SW 1271 (cell line): ENCODE measurements around the gene CYP2D6.

Experiments used
- DNase-seq, 2 experiments: peaks; one replicate each; lab custom pipeline; 2025; lab: John Stamatoyannopoulos, UW

Gene CYP2D6

DNA sequence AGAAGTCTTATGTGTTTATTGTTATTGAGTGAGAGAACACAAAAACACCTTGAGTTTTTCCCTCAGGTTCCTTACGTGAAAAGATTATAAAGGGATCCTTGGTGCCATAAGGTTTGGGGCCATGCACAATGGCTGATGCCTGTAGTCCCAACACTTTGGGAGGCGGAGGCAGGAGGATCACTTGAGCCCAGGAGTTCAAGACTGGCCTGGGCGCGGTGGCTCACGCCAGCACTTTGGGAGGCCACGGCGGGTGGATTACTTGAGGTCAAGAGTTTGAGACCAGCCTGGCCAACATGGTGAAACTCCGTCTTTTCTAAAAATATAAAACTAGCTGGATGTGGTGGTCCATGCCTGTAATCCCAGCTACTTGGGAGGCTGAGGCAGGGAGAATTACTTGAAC lies 45.7 kb downstream of the CYP2D6 start:
- no peak for DNase-seq

DNA sequence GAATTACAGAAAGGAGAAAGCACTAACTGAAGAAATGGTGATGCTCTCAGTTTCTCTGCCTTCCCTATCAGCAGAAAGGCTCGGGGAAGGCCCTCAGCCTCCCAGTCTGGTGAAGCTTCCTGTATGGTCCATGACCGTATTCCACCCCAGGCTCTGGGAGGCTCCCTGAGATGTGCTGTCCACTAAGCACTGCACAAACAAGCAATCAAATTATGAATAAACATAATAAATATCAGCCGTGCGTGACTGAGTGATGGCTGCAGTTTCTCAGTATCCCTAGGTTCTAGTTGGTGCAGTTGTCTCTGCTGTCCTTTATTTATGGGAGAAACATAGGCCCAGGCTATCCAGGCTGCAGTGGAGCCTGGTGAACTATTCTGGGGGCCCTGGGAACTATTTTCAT lies 47.5 kb downstream of the CYP2D6 start:
- no peak for DNase-seq

DNA sequence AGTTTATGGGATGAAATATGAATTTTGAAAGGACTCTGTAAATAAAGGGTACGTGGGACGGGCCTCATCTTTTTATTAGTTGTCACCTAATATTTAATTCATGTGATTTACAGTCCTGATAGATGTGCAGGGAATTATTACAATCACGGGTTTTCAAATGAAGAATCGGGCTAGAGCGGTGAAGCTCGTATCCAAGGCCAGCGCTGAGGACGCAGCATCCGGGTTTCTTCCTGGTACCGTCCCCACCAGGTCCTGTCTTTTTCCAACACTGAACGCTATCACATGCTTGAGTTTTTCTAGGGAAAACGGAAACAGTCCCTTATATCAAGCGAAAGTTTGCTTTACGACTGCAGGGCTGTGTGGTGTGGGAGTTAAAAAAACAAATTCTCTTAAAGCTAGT lies 50.3 kb downstream of the CYP2D6 start:
- DNase-seq = no peak

DNA sequence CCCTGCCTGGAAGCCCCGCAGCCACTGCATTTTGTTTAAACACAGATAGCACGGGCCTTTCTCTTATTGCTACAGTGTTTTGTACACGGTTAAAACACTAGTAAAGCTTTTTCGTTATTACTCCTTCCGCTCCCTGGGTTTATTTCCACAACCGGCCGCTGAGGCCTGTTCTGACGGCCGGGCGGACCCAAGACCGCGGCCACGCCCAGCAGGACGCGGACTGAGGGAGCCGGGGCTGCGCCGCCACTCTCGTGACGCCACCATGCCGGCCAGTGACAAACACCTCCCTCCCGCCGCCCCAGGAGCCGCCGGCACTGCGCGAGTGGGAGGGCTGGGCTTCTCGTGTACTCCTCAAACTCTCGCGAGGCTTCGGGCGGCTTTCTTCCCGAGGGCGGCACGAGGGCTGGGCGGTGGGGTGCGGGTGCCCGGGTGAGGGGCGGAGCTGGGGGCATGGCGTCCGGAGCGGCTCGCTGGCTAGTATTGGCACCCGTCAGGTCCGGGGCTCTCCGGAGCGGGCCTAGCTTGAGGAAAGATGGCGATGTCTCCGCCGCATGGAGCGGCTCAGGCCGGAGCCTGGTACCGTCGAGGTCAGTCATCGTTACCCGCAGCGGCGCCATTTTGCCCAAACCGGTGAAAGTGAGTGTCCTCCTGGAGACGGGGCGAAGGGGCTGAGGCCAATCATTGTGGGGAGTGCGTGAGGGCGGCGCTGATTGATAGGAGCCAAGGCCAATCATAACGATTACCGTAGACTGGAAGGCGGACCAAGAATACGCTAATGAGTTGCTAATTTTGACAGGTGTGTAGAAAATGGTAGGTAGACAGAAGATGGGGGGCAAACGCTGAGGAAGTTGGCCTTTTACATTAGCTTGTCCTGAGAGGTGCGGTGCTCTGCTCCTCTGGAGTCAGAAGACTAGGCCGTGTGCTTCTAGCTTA lies 51.0 kb downstream of the CYP2D6 start, which contains the start of gene SMDT1:
Gene SMDT1 (plus strand): TSS at position 382 of the 933 bp plus-strand sequence. CDS start 69 bp downstream, at position 451.
- DNase-seq = peak; percentile 75 to 94

DNA sequence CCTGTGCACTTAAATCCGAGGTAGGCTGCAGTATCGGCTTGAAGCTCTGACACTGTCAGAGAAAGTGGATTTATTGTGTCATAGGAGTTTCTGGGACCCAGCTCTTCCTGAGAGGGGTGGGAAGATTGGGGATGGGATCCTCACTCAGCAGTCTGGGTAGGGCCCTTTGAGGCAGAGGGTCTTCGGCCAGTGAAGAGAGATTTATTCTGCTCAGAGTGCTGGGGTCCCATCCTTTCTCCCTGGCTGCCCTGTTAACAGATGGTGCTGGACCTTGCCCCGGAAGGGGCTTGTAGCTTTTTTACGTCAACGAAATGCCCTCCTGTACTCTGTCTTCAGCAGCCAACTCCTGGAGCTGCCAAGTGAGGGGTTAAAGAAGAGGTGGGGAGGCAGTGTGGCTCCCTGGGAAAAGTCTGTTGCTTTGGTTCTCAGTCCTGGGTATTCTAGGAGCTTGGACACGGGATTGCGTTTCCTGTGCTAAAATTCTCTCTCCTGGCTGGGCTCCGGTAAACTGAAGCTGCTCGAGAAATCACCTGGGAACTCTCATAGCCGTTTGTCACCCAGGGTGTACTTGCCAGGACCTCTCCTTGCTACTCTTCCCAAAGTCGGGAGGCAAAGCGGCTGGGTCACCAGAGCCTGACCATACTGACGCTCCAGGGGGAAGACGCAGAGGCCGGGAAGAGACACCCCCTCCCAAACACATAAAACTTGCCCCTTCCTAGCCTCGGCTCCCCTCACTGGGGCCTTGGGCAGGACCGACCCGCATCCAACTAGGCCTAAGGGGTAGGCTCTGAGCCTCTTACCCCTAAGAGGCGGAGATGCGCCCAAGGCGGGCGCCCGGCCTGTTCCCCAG lies 51.9 kb downstream of the CYP2D6 start:
- no peak for DNase-seq

DNA sequence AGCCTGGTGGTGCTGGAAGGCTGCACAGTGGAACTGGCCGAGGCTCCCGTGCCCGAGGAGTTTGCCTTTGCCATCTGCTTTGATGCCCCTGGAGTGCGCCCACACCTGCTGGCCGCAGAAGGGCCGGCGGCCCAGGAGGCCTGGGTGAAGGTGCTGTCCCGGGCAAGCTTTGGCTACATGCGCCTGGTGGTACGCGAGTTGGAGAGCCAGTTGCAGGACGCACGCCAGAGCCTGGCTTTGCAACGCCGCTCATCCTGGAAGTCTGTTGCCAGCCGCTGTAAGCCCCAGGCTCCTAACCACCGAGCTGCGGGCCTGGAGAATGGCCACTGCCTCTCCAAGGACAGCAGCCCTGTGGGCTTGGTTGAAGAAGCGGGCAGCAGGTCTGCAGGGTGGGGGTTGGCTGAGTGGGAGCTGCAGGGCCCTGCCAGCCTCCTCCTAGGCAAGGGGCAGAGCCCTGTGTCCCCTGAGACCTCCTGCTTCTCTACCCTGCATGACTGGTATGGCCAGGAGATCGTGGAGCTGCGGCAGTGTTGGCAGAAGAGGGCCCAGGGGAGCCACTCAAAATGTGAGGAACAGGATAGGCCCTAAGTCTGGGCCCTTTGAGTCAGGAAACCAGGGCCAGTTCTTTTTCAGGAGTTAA lies 53.0 kb downstream of the CYP2D6 start:
- DNase-seq = no peak

DNA sequence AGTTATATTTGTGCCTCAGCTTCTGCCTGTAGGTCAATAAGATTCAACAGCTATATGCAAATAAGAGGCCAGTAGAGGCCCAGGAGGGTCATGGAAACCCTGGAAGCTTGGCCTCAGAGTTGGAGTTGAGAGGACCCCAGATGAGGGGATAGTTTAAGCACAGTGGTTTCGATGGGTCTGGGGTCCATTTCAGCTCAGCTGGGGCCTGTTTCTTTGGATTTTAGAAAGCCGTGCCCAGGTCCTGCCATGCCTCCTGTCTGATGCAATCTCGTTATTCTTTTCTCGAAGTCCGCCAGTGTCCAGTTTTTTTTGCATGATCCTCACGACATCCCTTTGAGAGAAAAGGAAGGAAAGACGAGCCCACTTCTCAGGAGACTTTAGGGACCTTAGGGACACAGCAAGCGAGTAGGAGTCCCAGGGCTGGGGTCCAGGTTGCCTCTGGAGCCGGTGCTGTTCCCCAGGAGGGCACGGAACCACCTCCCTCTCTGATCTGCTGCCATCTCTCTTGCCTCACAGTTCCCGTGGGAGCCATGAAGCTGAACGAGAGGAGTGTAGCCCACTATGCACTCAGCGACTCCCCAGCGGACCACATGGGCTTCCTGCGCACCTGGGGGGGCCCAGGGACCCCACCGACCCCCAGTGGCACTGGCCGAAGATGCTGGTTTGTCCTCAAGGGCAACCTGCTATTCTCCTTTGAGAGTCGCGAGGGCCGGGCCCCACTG lies 53.7 kb downstream of the CYP2D6 start:
- no peak for DNase-seq
